ENCODE results near the gene WDR45.

The WDR45 gene

GRCh38 chrX:49111791-49112190, 32.1 kb upstream of the WDR45 start:
- H3K27ac ChIP-seq, result no peak overlapping the region
- H3K4me2 ChIP-seq, result no peak overlapping the region
- H3K36me3 ChIP-seq (ENCODE audit: insufficient read depth), result no peaks in the 10 kb centered on the region
- no peak overlapping the region for H3K9ac ChIP-seq
- H3K4me1 ChIP-seq (ENCODE audit: low read depth, poor library complexity, severe bottlenecking), result no peaks in the 10 kb centered on the region
- no peaks in the 10 kb centered on the region for H4K20me1 ChIP-seq (ENCODE audit: insufficient read depth)
- no peak overlapping the region for H3K4me3 ChIP-seq (IDR thresholded peaks at IDR 0.05; ENCODE audit: insufficient read depth, low read depth, low read length)
- no peak overlapping the region for H2AFZ ChIP-seq (ENCODE audit: low read depth)
- no peaks in the 10 kb centered on the region for H3K79me2 ChIP-seq (ENCODE audit: insufficient read depth, low read depth)
- H3K27me3 ChIP-seq (ENCODE audit: insufficient read depth, low read depth), result no peaks in the 10 kb centered on the region
- no peak for TF ChIP-seq CTCF (conservative IDR thresholded peaks at IDR 0.05; ENCODE audit: low read depth, low read length)

GRCh38 chrX:49110417-49110816, 30.7 kb upstream of the WDR45 start:
- Histone ChIP-seq H3K4me1 (ENCODE audit: low read depth, poor library complexity, severe bottlenecking) (no peaks in the 10 kb centered on the region), H3K36me3 (ENCODE audit: insufficient read depth) (no peaks in the 10 kb centered on the region), H3K4me3 (IDR thresholded peaks at IDR 0.05; ENCODE audit: insufficient read depth, low read depth, low read length) (no peak overlapping the region), H3K4me2 (no peak overlapping the region), H3K27me3 (ENCODE audit: insufficient read depth, low read depth) (no peaks in the 10 kb centered on the region), H4K20me1 (ENCODE audit: insufficient read depth) (no peaks in the 10 kb centered on the region), H3K9ac (no peak overlapping the region), H3K79me2 (ENCODE audit: insufficient read depth, low read depth) (no peaks in the 10 kb centered on the region), H3K27ac (no peak overlapping the region), H2AFZ (ENCODE audit: low read depth) (no peak overlapping the region)
- TF ChIP-seq CTCF (conservative IDR thresholded peaks at IDR 0.05; ENCODE audit: low read depth, low read length), result no peak

- no peak overlapping the region for H2AFZ ChIP-seq (ENCODE audit: low read depth)
- no peak overlapping the region for H3K4me3 ChIP-seq (IDR thresholded peaks at IDR 0.05; ENCODE audit: insufficient read depth, low read depth, low read length)
- H3K4me1 ChIP-seq (ENCODE audit: low read depth, poor library complexity, severe bottlenecking), result no peaks in the 10 kb centered on the region
- no peaks in the 10 kb centered on the region for H3K79me2 ChIP-seq (ENCODE audit: insufficient read depth, low read depth)
- no peak overlapping the region for H3K9ac ChIP-seq
- H3K27ac ChIP-seq, result no peak overlapping the region
- H3K27me3 ChIP-seq (ENCODE audit: insufficient read depth, low read depth), result no peaks in the 10 kb centered on the region
- H3K4me2 ChIP-seq, result no peak overlapping the region
- H4K20me1 ChIP-seq (ENCODE audit: insufficient read depth), result no peaks in the 10 kb centered on the region
- no peaks in the 10 kb centered on the region for H3K36me3 ChIP-seq (ENCODE audit: insufficient read depth)
- no peak for TF ChIP-seq CTCF (conservative IDR thresholded peaks at IDR 0.05; ENCODE audit: low read depth, low read length)
These were observed 29.0 kb upstream of the WDR45 start for GRCh38 chrX:49108641-49109040.

- Histone ChIP-seq H3K36me3 (ENCODE audit: insufficient read depth) (no peaks in the 10 kb centered on the region), H4K20me1 (ENCODE audit: insufficient read depth) (no peaks in the 10 kb centered on the region), H3K4me1 (ENCODE audit: low read depth, poor library complexity, severe bottlenecking) (no peaks in the 10 kb centered on the region), H3K9ac (no peak overlapping the region), H3K27ac (no peak overlapping the region), H2AFZ (ENCODE audit: low read depth) (no peak overlapping the region), H3K4me3 (IDR thresholded peaks at IDR 0.05; ENCODE audit: insufficient read depth, low read depth, low read length) (no peak overlapping the region), H3K27me3 (ENCODE audit: insufficient read depth, low read depth) (no peaks in the 10 kb centered on the region), H3K79me2 (ENCODE audit: insufficient read depth, low read depth) (no peaks in the 10 kb centered on the region), H3K4me2 (no peak overlapping the region)
- TF ChIP-seq CTCF (conservative IDR thresholded peaks at IDR 0.05; ENCODE audit: low read depth, low read length), result peak; percentile 62; the same call in 1 of the 2 replicates
These were observed 27.2 kb upstream of the WDR45 start for GRCh38 chrX:49106930-49107329.
